Lower leg skin (tissue), 4 donors: Measurements from ENCODE around the gene SGSH. TPM values are rescaled to one million over a fixed set of nuclear protein-coding genes. Genes with fewer than 3 reads are reported as not detected.

Experiments used
- DNase-seq, 2 donors: peaks; one replicate each; pipeline ENCODE4 v3.0.0-alpha.2; 2019; ENCODE audit warnings: low spot score in 2 of 2
- H3K4me3 ChIP-seq: fragments of 200-600 bp; sonication (generic); 2 replicates; pipeline ENCODE4 v1.5.1; 2017; ENCODE audit warnings: mild to moderate bottlenecking, low read depth; ENCODE audit not compliant: poor library complexity, severe bottlenecking
- POLR2A ChIP-seq, 2 donors: fragments of 450-650 bp; IDR thresholded peaks; one replicate each; pipeline ENCODE4 v1.6.1; 2016 to 2017; ENCODE audit warnings: antibody characterized with exemption in 2 of 2, mild to moderate bottlenecking in 1 of 2, moderate library complexity in 1 of 2
- WGBS, 2 donors: methylation state at CpG; one replicate each; pipeline ENCODE4 v1.1.5; 2018; 5-methylcytosine and 5-hydroxymethylcytosine counted together
- intact Hi-C: fragments of 100-400 bp; cut with DNase I; formaldehyde crosslinking; loops from one replicate; pipeline ENCODE4 v1.15.0; 2023; ENCODE audit warnings: low total_unique reads
- total RNA-seq, 4 donors: library from RNA; depleted of rRNA; stranded (reverse); fragments of >200 nt; gene quantifications; one replicate each; pipeline ENCODE4 v1.1.0, GENCODE V29; 2016
- TF ChIP-seq, protein P1 (sequence below), 3 donors: fragments of 450-650 bp; IDR thresholded peaks; one replicate each; pipeline ENCODE4 v1.5.1; 2016; ENCODE audit warnings: antibody characterized with exemption in 3 of 3, mild to moderate bottlenecking in 3 of 3, moderate library complexity in 2 of 3

SGSH gene
- total RNA-seq, 4 donors from 2014 or later = 19.4 to 47.3 (median 37.0) TPM

DNA sequence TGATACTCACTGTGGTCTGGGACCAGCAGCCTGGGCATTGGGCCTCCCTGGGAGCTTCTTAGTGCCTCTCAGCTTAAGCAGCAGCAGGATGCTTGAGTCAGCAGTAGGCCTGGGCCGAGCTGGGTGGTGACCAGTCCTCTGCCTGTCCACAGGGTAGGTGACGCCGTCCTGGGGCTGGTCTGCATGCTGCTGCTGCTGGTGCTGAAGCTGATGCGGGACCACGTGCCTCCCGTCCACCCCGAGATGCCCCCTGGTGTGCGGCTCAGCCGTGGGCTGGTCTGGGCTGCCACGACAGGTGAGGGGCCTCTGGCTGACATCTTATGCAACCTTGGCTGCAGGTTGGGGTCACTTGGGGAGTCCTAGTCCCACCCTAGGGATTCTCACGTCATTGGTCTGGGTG, 7.5 kb upstream of the SGSH start:
- DNase-seq = no peak
- WGBS, 2 donors = 86 to 98% methylated on average over 5 to 11 of the region's 11 CpGs
- no peak overlapping the region for H3K4me3 ChIP-seq
- no peak for TF ChIP-seq POLR2A (IDR thresholded peaks at IDR 0.05)
- TF ChIP-seq, protein P1, sequence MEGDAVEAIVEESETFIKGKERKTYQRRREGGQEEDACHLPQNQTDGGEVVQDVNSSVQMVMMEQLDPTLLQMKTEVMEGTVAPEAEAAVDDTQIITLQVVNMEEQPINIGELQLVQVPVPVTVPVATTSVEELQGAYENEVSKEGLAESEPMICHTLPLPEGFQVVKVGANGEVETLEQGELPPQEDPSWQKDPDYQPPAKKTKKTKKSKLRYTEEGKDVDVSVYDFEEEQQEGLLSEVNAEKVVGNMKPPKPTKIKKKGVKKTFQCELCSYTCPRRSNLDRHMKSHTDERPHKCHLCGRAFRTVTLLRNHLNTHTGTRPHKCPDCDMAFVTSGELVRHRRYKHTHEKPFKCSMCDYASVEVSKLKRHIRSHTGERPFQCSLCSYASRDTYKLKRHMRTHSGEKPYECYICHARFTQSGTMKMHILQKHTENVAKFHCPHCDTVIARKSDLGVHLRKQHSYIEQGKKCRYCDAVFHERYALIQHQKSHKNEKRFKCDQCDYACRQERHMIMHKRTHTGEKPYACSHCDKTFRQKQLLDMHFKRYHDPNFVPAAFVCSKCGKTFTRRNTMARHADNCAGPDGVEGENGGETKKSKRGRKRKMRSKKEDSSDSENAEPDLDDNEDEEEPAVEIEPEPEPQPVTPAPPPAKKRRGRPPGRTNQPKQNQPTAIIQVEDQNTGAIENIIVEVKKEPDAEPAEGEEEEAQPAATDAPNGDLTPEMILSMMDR (IDR thresholded peaks at IDR 0.05) = no peak
- intact Hi-C loops = no loop called here

DNA sequence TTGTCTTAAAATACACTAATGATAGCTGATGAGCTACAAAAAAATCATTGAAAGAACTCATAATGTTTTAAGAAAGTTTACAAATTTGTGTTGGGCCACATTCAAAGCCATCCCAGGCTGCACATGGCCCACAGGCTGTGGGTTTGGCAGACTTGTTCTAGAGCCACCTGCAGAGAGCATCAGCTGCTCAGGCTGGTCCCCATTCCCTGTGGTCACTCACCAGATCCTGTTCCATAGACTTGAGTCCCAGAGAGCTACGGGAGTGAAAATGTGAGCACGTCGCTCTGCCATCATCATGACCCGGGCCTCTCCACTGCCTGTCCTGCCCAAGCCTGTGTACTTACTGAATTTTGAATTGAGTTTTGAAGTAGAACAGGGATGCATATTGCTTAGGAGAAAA, 7.0 kb upstream of the SGSH start:
- H3K4me3 ChIP-seq = no peak overlapping the region
- no peak for DNase-seq
- intact Hi-C loops = no loop called here
- WGBS, 2 donors = 93 to 96% methylated on average over 4 of the region's 4 CpGs
- TF ChIP-seq, protein P1 (IDR thresholded peaks at IDR 0.05) = no peak
- no peak for TF ChIP-seq POLR2A (IDR thresholded peaks at IDR 0.05)

DNA sequence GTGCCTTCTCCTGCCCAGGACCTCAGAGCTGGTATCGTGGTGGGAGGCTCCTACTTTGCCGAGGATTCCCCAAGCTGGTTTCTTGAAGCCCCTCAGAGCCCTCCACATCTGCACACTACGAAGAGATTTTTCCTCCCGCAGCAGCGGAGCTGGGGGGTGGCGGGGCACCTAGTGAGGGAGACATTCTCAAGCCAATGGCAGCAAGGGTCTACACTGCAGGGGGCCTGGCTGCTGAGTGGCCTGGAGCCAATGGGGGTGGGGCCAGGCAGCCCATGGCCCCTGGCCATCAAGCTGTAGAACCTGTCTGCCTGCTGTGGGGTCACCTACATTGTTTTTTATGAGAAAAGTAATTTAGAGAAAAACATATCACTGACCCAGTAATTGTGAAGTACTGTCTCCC, 5.1 kb upstream of the SGSH start:
- no peak overlapping the region for H3K4me3 ChIP-seq
- TF ChIP-seq, protein P1 (IDR thresholded peaks at IDR 0.05) = no peak
- no peak for TF ChIP-seq POLR2A (IDR thresholded peaks at IDR 0.05)
- no peak for DNase-seq
- intact Hi-C loops = no loop called here
- WGBS, 2 donors = 89% methylated on average over 6 of the region's 6 CpGs

DNA sequence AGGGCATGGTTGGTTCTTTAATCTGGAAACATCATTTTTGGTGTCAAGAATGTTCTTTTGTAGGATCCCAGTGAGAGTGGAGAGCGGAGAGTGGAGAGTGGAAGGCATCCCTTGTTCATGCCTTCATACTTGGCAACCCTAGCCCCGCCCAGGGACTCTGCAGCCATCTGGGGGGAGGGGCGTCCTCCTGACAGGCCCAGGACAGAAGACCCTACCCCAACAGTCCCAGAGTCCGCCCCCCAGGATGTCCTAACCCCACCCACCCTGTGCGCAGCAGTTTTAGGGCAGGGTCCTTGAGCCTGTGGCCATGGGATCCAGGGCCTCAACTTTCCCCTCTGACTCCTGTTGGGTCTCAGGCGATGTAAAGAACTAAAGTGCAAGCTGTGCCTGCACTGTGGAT, 4.5 kb upstream of the SGSH start:
- TF ChIP-seq, protein P1 (IDR thresholded peaks at IDR 0.05) = no peak
- no peak for TF ChIP-seq POLR2A (IDR thresholded peaks at IDR 0.05)
- WGBS, 2 donors = 92% methylated on average over 6 of the region's 6 CpGs
- intact Hi-C loops = loop anchor here (5.0 kb wide), 1 partner anchor 447 kb away; the partner anchor contains the start of gene CBX2
- H3K4me3 ChIP-seq = no peak overlapping the region
- DNase-seq = no peak

DNA sequence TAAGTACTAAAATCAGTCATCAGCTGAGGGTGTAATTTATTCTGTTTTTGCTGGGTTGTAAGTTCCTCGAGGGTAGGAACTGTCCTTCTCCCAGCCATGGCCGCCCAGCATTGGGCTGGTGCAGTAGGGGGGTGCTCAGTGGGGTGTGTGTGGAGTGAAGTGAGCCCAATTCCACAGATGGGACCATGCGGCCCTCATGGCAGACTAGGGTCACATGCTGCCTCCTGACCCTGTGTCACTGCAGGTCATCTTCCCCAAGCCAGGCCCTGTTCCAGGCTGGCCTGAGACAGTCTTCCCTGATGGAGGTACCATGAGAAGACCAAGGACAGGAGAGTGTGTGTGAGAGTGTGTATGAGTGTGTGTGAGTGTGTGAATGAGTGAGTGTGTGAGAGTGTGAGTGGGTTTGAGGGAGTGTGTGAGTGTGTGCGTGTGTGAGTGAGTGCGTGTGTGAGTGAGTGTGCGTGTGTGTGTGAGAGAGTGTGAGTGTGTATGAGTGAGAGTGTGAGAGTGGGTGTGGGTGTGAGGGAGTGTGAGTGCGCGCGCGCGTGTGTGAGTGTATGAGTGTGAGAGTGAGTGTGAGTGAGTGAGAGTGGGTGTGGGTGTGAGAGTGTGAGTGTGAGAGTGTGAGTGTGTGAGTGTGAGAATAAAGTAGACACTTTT, 3.8 kb upstream of the SGSH start:
- intact Hi-C loops = loop anchor here (5.0 kb wide), 1 partner anchor 447 kb away; the partner anchor contains the start of gene CBX2
- TF ChIP-seq, protein P1 (IDR thresholded peaks at IDR 0.05) = no peak
- no peak for TF ChIP-seq POLR2A (IDR thresholded peaks at IDR 0.05)
- DNase-seq = no peak
- H3K4me3 ChIP-seq = no peak overlapping the region
- 78 to 96% methylated on average over 11 of the region's 11 CpGs for WGBS, 2 donors
